CD4-positive, alpha-beta T cell (primary cell): ENCODE measurements around the gene TIMP4. TPM values are rescaled to one million over a fixed set of nuclear protein-coding genes. Genes with fewer than 3 reads are reported as not detected.

Experiments
- ATAC-seq: fragments of 200-7000 bp; cut with Tn5 transposase; one replicate; pipeline ENCODE4 v1.10.0; 2022; ENCODE audit warnings: mild to moderate bottlenecking; ENCODE audit not compliant: poor library complexity
- CTCF ChIA-PET: fragments of 350-600 bp; sonication (Branson Sonifier 250); formaldehyde crosslinking; loops from one replicate; lab custom pipeline; 2021; ENCODE audit warnings: antibody characterized with exemption, inconsistent platforms; lab: Charles Lee
- POLR2A ChIA-PET: fragments of 350-600 bp; sonication (Branson Sonifier 250); formaldehyde crosslinking; loops from one replicate; lab custom pipeline; 2021; ENCODE audit warnings: antibody characterized with exemption, inconsistent platforms; lab: Charles Lee
- DNase-seq, 14 experiments: peaks; one replicate each; pipeline ENCODE4 v3.0.0-alpha.2; 2013 to 2020; ENCODE audit warnings: mixed read lengths in 2 of 14
- H3K27ac ChIP-seq, 2 donors: one replicate each; pipeline versions ENCODE4 v1.5.1 to v1.7.0; 2013; ENCODE audit warnings: low read length in 2 of 2, low read depth in 1 of 2, mild to moderate bottlenecking in 1 of 2
- H3K27me3 ChIP-seq, 2 experiments: 1 replicate in 1 of 2; 2 replicates in 1 of 2; pipeline versions ENCODE4 v1.6.1 to v1.7.0; 2013; ENCODE audit warnings: low read length in 2 of 2, control low read depth in 1 of 2, mild to moderate bottlenecking in 1 of 2, moderate library complexity in 1 of 2; ENCODE audit not compliant: insufficient read depth in 2 of 2, control insufficient read depth in 1 of 2
- H3K36me3 ChIP-seq: one replicate; pipeline ENCODE4 v1.6.1; 2013; ENCODE audit warnings: low read length, control low read depth; ENCODE audit not compliant: insufficient read depth
- H3K4me1 ChIP-seq: one replicate; pipeline ENCODE4 v1.6.1; 2013; ENCODE audit warnings: low read length, control low read depth; ENCODE audit not compliant: insufficient read depth
- H3K4me3 ChIP-seq: one replicate; pipeline ENCODE4 v1.5.1; 2013; ENCODE audit warnings: mild to moderate bottlenecking, low read length, moderate library complexity
- H3K9me3 ChIP-seq, 2 experiments: 1 replicate in 1 of 2; 2 replicates in 1 of 2; pipeline versions ENCODE4 v1.6.1 to v1.7.0; 2013; ENCODE audit warnings: low read length in 2 of 2, mild to moderate bottlenecking in 2 of 2, control low read depth in 1 of 2, moderate library complexity in 1 of 2; ENCODE audit not compliant: control insufficient read depth in 1 of 2, insufficient read depth in 1 of 2
- H3K27ac Mint-ChIP-seq: one replicate; pipeline ENCODE4 v1.8.0; 2020; ENCODE audit warnings: mixed read lengths
- H3K27me3 Mint-ChIP-seq: one replicate; pipeline ENCODE4 v1.8.0; 2021; ENCODE audit warnings: mixed read lengths
- H3K36me3 Mint-ChIP-seq: one replicate; pipeline ENCODE4 v1.8.0; 2021; ENCODE audit warnings: low read depth, mixed read lengths
- H3K4me1 Mint-ChIP-seq: one replicate; pipeline ENCODE4 v1.8.0; 2021; ENCODE audit warnings: low read depth, mixed read lengths
- H3K4me3 Mint-ChIP-seq: one replicate; pipeline ENCODE4 v1.8.0; 2020; ENCODE audit warnings: mild to moderate bottlenecking, mixed read lengths
- H3K9me3 Mint-ChIP-seq: one replicate; pipeline ENCODE4 v1.8.0; 2020; ENCODE audit warnings: mixed read lengths
- CTCF ChIP-seq: fragments of 200-600 bp; IDR thresholded peaks from one replicate; pipeline ENCODE4 v1.8.0; 2022; ENCODE audit warnings: antibody characterized with exemption, mild to moderate bottlenecking
- intact Hi-C, 2 experiments: fragments of 100-400 bp; cut with DNase I in 1 of 2; cut with micrococcal nuclease in 1 of 2; formaldehyde crosslinking; loops; one replicate each; pipeline versions ENCODE4 v1.15.1 to v1.9.0; 2023 to 2025; cut with DNase I, micrococcal nuclease
- total RNA-seq, 174 experiments: library from RNA in 2 of 174; stranded (reverse) in 2 of 174; gene quantifications; one replicate each; pipeline ENCODE4 v1.2.3 and lab custom pipeline; 2021 to 2026

The TIMP4 gene
- total RNA-seq, 2 experiments from 2014 or later = not detected

- H3K36me3 ChIP-seq = no peaks in the 10 kb centered on the region
- Mint-ChIP-seq H3K36me3 (no peaks in the 10 kb centered on the region), H3K27me3 (no peaks in the 10 kb centered on the region), H3K4me3 (no peak overlapping the region), H3K4me1 (no peaks in the 10 kb centered on the region), H3K9me3 (no peaks in the 10 kb centered on the region), H3K27ac (no peak overlapping the region)
- no peak for TF ChIP-seq CTCF
- H3K4me1 ChIP-seq = no peaks in the 10 kb centered on the region
- ATAC-seq (no peak), DNase-seq (no peak)
- H3K4me3 ChIP-seq = no peak overlapping the region
- H3K9me3 ChIP-seq = no peaks in the 10 kb centered on the region
- intact Hi-C loops = no loop called here
- H3K27me3 ChIP-seq = no peaks in the 10 kb centered on the region
- ChIA-PET POLR2A (no interaction called here), CTCF (no interaction called here)
- no peak overlapping the region for H3K27ac ChIP-seq
Measured at GRCh38 chr3:12147049-12147780, 11.5 kb downstream of the TIMP4 start.

- no peak overlapping the region for H3K4me3 Mint-ChIP-seq
- no peaks in the 10 kb centered on the region for H3K36me3 ChIP-seq
- H3K27me3 Mint-ChIP-seq = no peaks in the 10 kb centered on the region
- ChIA-PET POLR2A (no interaction called here), CTCF (interaction anchor here (0.5 kb wide), 1 partner anchor 35 kb away, joined by 3 read pairs; no protein-coding TSS in a partner anchor)
- no peaks in the 10 kb centered on the region for H3K4me1 ChIP-seq
- intact Hi-C loops = no loop called here
- no peaks in the 10 kb centered on the region for H3K9me3 ChIP-seq
- no peaks in the 10 kb centered on the region for H3K4me1 Mint-ChIP-seq
- H3K36me3 Mint-ChIP-seq = no peaks in the 10 kb centered on the region
- no peak overlapping the region for H3K27ac Mint-ChIP-seq
- H3K4me3 ChIP-seq = no peak overlapping the region
- no peak for TF ChIP-seq CTCF
- H3K9me3 Mint-ChIP-seq = no peaks in the 10 kb centered on the region
- H3K27me3 ChIP-seq = no peaks in the 10 kb centered on the region
- no peak for ATAC-seq
- no peak for DNase-seq
- H3K27ac ChIP-seq = no peak overlapping the region
Measured at GRCh38 chr3:12143949-12144504, 14.7 kb downstream of the TIMP4 start.

GRCh38 chr3:12142476-12142875 lies 16.2 kb downstream of the TIMP4 start:
- H3K36me3 Mint-ChIP-seq = no peaks in the 10 kb centered on the region
- no peaks in the 10 kb centered on the region for H3K36me3 ChIP-seq
- intact Hi-C loops = no loop called here
- H3K27me3 Mint-ChIP-seq = no peaks in the 10 kb centered on the region
- POLR2A ChIA-PET = no interaction called here
- no peaks in the 10 kb centered on the region for H3K4me1 Mint-ChIP-seq
- no peaks in the 10 kb centered on the region for H3K27me3 ChIP-seq
- CTCF ChIA-PET = no interaction called here
- H3K4me3 Mint-ChIP-seq = no peak overlapping the region
- no peaks in the 10 kb centered on the region for H3K9me3 ChIP-seq
- no peak overlapping the region for H3K27ac ChIP-seq
- H3K4me3 ChIP-seq = no peak overlapping the region
- H3K27ac Mint-ChIP-seq = no peak overlapping the region
- no peaks in the 10 kb centered on the region for H3K4me1 ChIP-seq
- ATAC-seq = no peak
- DNase-seq = no peak
- no peaks in the 10 kb centered on the region for H3K9me3 Mint-ChIP-seq
- TF ChIP-seq CTCF = no peak
